Mesothelial cell of epicardium (in vitro differentiated cells): ENCODE results near the gene IQSEC2. TPM values are rescaled to one million over a fixed set of nuclear protein-coding genes. Genes with fewer than 3 reads are reported as not detected.
A peak's percentile ranks its signal among the peaks of the same experiment; 100 is the strongest.

ENCODE experiments used
- DNase-seq, 2 experiments: peaks; one replicate each; pipeline ENCODE4 v3.0.0; 2021; ENCODE audit warnings: low spot score in 2 of 2; ENCODE audit not compliant: unreplicated experiment in 2 of 2
- H3K27ac Mint-ChIP-seq: 2 replicates; pipeline ENCODE4 v1.8.0; 2021; ENCODE audit warnings: mixed read lengths
- H3K27me3 Mint-ChIP-seq: 2 replicates; pipeline ENCODE4 v1.8.0; 2021; ENCODE audit warnings: low read depth, mixed read lengths
- H3K36me3 Mint-ChIP-seq: 2 replicates; pipeline ENCODE4 v1.8.0; 2021; ENCODE audit warnings: mixed read lengths
- H3K4me1 Mint-ChIP-seq: 2 replicates; pipeline ENCODE4 v1.8.0; 2021; ENCODE audit warnings: mixed read lengths
- H3K4me3 Mint-ChIP-seq: 2 replicates; pipeline ENCODE4 v1.8.0; 2021; ENCODE audit warnings: mild to moderate bottlenecking, moderate library complexity, mixed read lengths
- H3K9me3 Mint-ChIP-seq: 2 replicates; pipeline ENCODE4 v1.8.0; 2021; ENCODE audit warnings: mixed read lengths
- CTCF ChIP-seq: fragments of 200-600 bp; sonication (generic); IDR thresholded peaks from one replicate; pipeline ENCODE4 v1.5.0; 2021; ENCODE audit warnings: antibody characterized with exemption; ENCODE audit not compliant: unreplicated experiment
- total RNA-seq: library from RNA; stranded (reverse); gene quantifications from 3 replicates; pipeline ENCODE4 v1.2.1, GENCODE V29; 2021

The IQSEC2 gene
- total RNA-seq, 1 donor from 2014 or later: 23.0 TPM

GRCh38 chrX:53244610-53245009 is 36.8 kb downstream of the IQSEC2 start:
- DNase-seq: no peak
- peak; percentile 35 for TF ChIP-seq CTCF
- peaks cover 9% of the 10 kb centered on the region for H3K36me3 Mint-ChIP-seq
- no peaks in the 10 kb centered on the region for H3K27me3 Mint-ChIP-seq
- no peak overlapping the region for H3K4me3 Mint-ChIP-seq
- H3K4me1 Mint-ChIP-seq: no peaks in the 10 kb centered on the region
- H3K9me3 Mint-ChIP-seq: peaks cover 9% of the 10 kb centered on the region
- no peak overlapping the region for H3K27ac Mint-ChIP-seq

- Mint-ChIP-seq H3K4me1 (no peaks in the 10 kb centered on the region), H3K4me3 (no peak overlapping the region), H3K27me3 (no peaks in the 10 kb centered on the region), H3K36me3 (peaks cover 9% of the 10 kb centered on the region), H3K9me3 (peaks cover 9% of the 10 kb centered on the region), H3K27ac (no peak overlapping the region)
- TF ChIP-seq CTCF: no peak
- no peak for DNase-seq
These were observed 39.1 kb downstream of the IQSEC2 start for GRCh38 chrX:53242310-53242709.

- TF ChIP-seq CTCF: no peak
- no peak for DNase-seq
- Mint-ChIP-seq H3K36me3 (peaks cover 9% of the 10 kb centered on the region), H3K27me3 (no peaks in the 10 kb centered on the region), H3K4me1 (no peaks in the 10 kb centered on the region), H3K4me3 (no peak overlapping the region), H3K27ac (no peak overlapping the region), H3K9me3 (peaks cover 8% of the 10 kb centered on the region)
These were observed 39.8 kb downstream of the IQSEC2 start for GRCh38 chrX:53241558-53241957.

GRCh38 chrX:53239474-53239873 is 41.9 kb downstream of the IQSEC2 start:
- no peak for TF ChIP-seq CTCF
- peaks cover 2% of the 10 kb centered on the region for H3K9me3 Mint-ChIP-seq
- no peaks in the 10 kb centered on the region for H3K4me1 Mint-ChIP-seq
- H3K27ac Mint-ChIP-seq: no peak overlapping the region
- no peak for DNase-seq
- no peaks in the 10 kb centered on the region for H3K27me3 Mint-ChIP-seq
- peaks cover 9% of the 10 kb centered on the region for H3K36me3 Mint-ChIP-seq
- no peak overlapping the region for H3K4me3 Mint-ChIP-seq

GRCh38 chrX:53237056-53237455 is 44.3 kb downstream of the IQSEC2 start:
- Mint-ChIP-seq H3K36me3 (peaks cover 7% of the 10 kb centered on the region), H3K27me3 (no peaks in the 10 kb centered on the region), H3K9me3 (no peaks in the 10 kb centered on the region), H3K4me3 (no peak overlapping the region), H3K4me1 (no peaks in the 10 kb centered on the region), H3K27ac (no peak overlapping the region)
- no peak for TF ChIP-seq CTCF
- DNase-seq: no peak
